ENCODE data around the gene PSMD11. TPM values are rescaled to one million over a fixed set of nuclear protein-coding genes. Genes with fewer than 3 reads are reported as not detected.

PSMD11 gene
- total and polyA plus RNA-seq, 2 experiments from 2014 or later = 44.2 to 158 TPM

DNA sequence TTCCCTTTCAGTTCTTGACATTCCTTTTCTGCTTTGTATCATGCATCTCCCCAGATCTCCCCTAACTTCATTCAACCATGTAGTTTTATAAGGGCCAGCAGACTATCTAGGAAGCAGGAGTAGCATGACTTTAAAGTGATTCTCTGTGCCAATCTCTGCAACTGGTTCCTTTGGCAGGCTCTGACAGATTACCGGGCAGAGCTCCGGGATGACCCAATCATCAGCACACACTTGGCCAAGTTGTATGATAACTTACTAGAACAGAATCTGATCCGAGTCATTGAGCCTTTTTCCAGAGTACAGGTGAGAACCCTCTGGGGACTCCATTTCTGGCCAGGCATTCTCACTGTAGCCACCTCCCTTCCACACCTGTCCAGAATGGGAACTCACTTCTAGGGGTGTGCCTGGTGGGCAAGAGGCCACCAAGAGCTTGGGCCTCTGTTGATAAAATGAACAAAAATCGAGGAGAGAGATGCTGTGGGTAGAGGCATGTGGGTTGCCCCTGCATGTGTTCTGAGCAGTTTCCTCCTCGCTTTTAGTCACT is 34.8 kb downstream of the PSMD11 start:
- Histone ChIP-seq H3K9ac (no peak overlapping the region), H3K9me2 (ENCODE audit: insufficient read depth) (no peaks in the 10 kb centered on the region), H3K9me3 (ENCODE audit: low read depth) (no peaks in the 10 kb centered on the region), H3K79me2 (ENCODE audit: insufficient read depth) (no peaks in the 10 kb centered on the region), H3K4me2 (ENCODE audit: unreplicated experiment) (no peak overlapping the region), H3F3A (ENCODE audit: insufficient read depth) (peaks cover 24% of the 10 kb centered on the region), H3K4me1 (ENCODE audit: insufficient read depth) (peaks cover 3% of the 10 kb centered on the region; the same call in 1 of the 2 replicates), H3K27me3 (replicated peaks; ENCODE audit: insufficient read depth) (no peaks in the 10 kb centered on the region), H3K36me3 (ENCODE audit: low read depth) (peaks cover 68% of the 10 kb centered on the region), H4K20me1 (ENCODE audit: insufficient read depth) (no peaks in the 10 kb centered on the region), H3K4me3 (no peak overlapping the region), H2AFZ (no peak overlapping the region), H3K27ac (no peak overlapping the region)
- in situ Hi-C loops (cut with MboI) = no loop called here
- 39 to 44% methylated on average over 5 of the region's 5 CpGs for WGBS, 2 experiments (ENCODE audit: low coverage in 1 of 2, low lambda C conversion rate in 2 of 2, missing lambda C conversion rate in 2 of 2)
- no peak for TF ChIP-seq EZH2phosphoT487 (IDR thresholded peaks at IDR 0.05; ENCODE audit: insufficient read depth, low read depth)
- no peak for TF ChIP-seq EZH2 (IDR thresholded peaks at IDR 0.05; ENCODE audit: insufficient read depth, poor library complexity, severe bottlenecking)
- DNase-seq = no peak

GRCh38 chr17:32481193-32481592 is 36.9 kb downstream of the PSMD11 start:
- in situ Hi-C loops (cut with MboI) = no loop called here
- H4K20me1 ChIP-seq (ENCODE audit: insufficient read depth) = no peaks in the 10 kb centered on the region

GRCh38 chr17:32482568-32483320 is 38.4 kb downstream of the PSMD11 start:
- in situ Hi-C loops (cut with MboI) = no loop called here
- H3K4me3 ChIP-seq = no peak overlapping the region
- no peak for DNase-seq
- 64 to 69% methylated on average over 11 of the region's 11 CpGs for WGBS, 2 experiments (ENCODE audit: low coverage in 1 of 2, low lambda C conversion rate in 2 of 2, missing lambda C conversion rate in 2 of 2)
- H3K27me3 ChIP-seq (replicated peaks; ENCODE audit: insufficient read depth) = no peaks in the 10 kb centered on the region
- H3K9me3 ChIP-seq (ENCODE audit: low read depth) = no peaks in the 10 kb centered on the region
- no peaks in the 10 kb centered on the region for H4K20me1 ChIP-seq (ENCODE audit: insufficient read depth)
- no peak overlapping the region for H2AFZ ChIP-seq
- H3K36me3 ChIP-seq (ENCODE audit: low read depth) = peaks cover 34% of the 10 kb centered on the region
- H3K4me2 ChIP-seq (ENCODE audit: unreplicated experiment) = no peak overlapping the region
- H3K9ac ChIP-seq = no peak overlapping the region
- H3K9me2 ChIP-seq (ENCODE audit: insufficient read depth) = no peaks in the 10 kb centered on the region
- H3K27ac ChIP-seq = no peak overlapping the region
- no peaks in the 10 kb centered on the region for H3K79me2 ChIP-seq (ENCODE audit: insufficient read depth)
- TF ChIP-seq EZH2 (IDR thresholded peaks at IDR 0.05; ENCODE audit: insufficient read depth, poor library complexity, severe bottlenecking) = no peak
- TF ChIP-seq EZH2phosphoT487 (IDR thresholded peaks at IDR 0.05; ENCODE audit: insufficient read depth, low read depth) = no peak
- peaks cover 34% of the 10 kb centered on the region for H3F3A ChIP-seq (ENCODE audit: insufficient read depth)
- H3K4me1 ChIP-seq (ENCODE audit: insufficient read depth) = peaks cover 3% of the 10 kb centered on the region; the same call in 1 of the 2 replicates

More at GRCh38 chr17:32481193-32481592, 36.9 kb downstream of the PSMD11 start:
- no peaks in the 10 kb centered on the region for H3K9me3 ChIP-seq (ENCODE audit: low read depth)
- H2AFZ ChIP-seq = no peak overlapping the region
- peaks cover 34% of the 10 kb centered on the region for H3F3A ChIP-seq (ENCODE audit: insufficient read depth)
- TF ChIP-seq EZH2 (IDR thresholded peaks at IDR 0.05; ENCODE audit: insufficient read depth, poor library complexity, severe bottlenecking) (no peak), EZH2phosphoT487 (IDR thresholded peaks at IDR 0.05; ENCODE audit: insufficient read depth, low read depth) (no peak)
- H3K9ac ChIP-seq = no peak overlapping the region
- H3K9me2 ChIP-seq (ENCODE audit: insufficient read depth) = no peaks in the 10 kb centered on the region
- H3K36me3 ChIP-seq (ENCODE audit: low read depth) = peaks cover 48% of the 10 kb centered on the region
- H3K4me1 ChIP-seq (ENCODE audit: insufficient read depth) = peaks cover 3% of the 10 kb centered on the region; the same call in 1 of the 2 replicates
- H3K27me3 ChIP-seq (replicated peaks; ENCODE audit: insufficient read depth) = no peaks in the 10 kb centered on the region
- WGBS, 2 experiments (ENCODE audit: low coverage in 1 of 2, low lambda C conversion rate in 2 of 2, missing lambda C conversion rate in 2 of 2) = 87 to 92% methylated on average over 8 of the region's 8 CpGs
- no peaks in the 10 kb centered on the region for H3K79me2 ChIP-seq (ENCODE audit: insufficient read depth)
- H3K4me3 ChIP-seq = no peak overlapping the region
- no peak overlapping the region for H3K27ac ChIP-seq
- H3K4me2 ChIP-seq (ENCODE audit: unreplicated experiment) = no peak overlapping the region
- no peak for DNase-seq

DNA sequence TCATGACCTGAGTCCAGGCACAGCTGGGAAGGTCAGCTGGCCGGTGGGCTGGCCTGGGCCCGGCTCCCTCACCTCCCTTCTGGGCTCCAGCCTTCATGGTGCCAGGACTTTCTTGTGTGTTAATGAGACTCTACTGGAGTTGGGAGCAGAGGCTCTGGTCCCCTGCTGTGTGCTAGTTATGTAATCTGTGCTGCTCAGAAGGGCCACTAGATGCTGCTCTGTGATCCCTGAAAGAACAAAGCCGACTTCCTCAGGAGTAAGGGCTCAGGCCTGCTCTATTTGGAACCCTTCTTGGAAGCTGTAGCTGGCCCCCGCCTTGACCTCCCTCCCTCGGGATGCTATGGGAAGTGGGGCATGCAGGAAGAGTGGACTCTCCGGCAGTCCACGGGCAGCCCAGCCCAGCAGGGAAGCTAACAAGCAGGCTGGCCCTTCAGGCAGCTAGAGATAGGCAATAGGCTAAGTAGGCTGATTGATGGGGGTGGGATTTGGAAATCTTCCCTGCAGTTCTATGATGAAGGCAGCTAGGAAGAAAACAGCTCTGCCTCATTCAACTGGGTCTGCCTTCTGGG is 39.2 kb downstream of the PSMD11 start:
- Histone ChIP-seq H3K36me3 (ENCODE audit: low read depth) (peaks cover 26% of the 10 kb centered on the region; the same call in 1 of the 2 replicates), H3K27ac (no peak overlapping the region), H3K4me2 (ENCODE audit: unreplicated experiment) (no peak overlapping the region), H3K79me2 (ENCODE audit: insufficient read depth) (no peaks in the 10 kb centered on the region), H3F3A (ENCODE audit: insufficient read depth) (peaks cover 34% of the 10 kb centered on the region), H3K9me2 (ENCODE audit: insufficient read depth) (no peaks in the 10 kb centered on the region), H3K9ac (no peak overlapping the region), H3K4me1 (ENCODE audit: insufficient read depth) (peaks cover 3% of the 10 kb centered on the region; the same call in 1 of the 2 replicates), H3K4me3 (no peak overlapping the region), H3K9me3 (ENCODE audit: low read depth) (no peaks in the 10 kb centered on the region), H2AFZ (no peak overlapping the region), H3K27me3 (replicated peaks; ENCODE audit: insufficient read depth) (no peaks in the 10 kb centered on the region), H4K20me1 (ENCODE audit: insufficient read depth) (no peaks in the 10 kb centered on the region)
- TF ChIP-seq EZH2phosphoT487 (IDR thresholded peaks at IDR 0.05; ENCODE audit: insufficient read depth, low read depth) (no peak), EZH2 (IDR thresholded peaks at IDR 0.05; ENCODE audit: insufficient read depth, poor library complexity, severe bottlenecking) (no peak)
- in situ Hi-C loops (cut with MboI) = no loop called here
- 14 to 16% methylated on average over 7 of the region's 7 CpGs for WGBS, 2 experiments (ENCODE audit: low coverage in 1 of 2, low lambda C conversion rate in 2 of 2, missing lambda C conversion rate in 2 of 2)
- DNase-seq = peak; percentile 80

Data from GM23248 (cell line).